Measurements from ENCODE around the gene HCAR1. TPM values are rescaled to one million over a fixed set of nuclear protein-coding genes. Genes with fewer than 3 reads are reported as not detected.
A peak's percentile ranks its signal among the peaks of the same experiment; 100 is the strongest.

HCAR1 gene
- total and polyA plus RNA-seq, 2 of the 4 experiments (the other 2 are of a cell fraction): 0.03 TPM; not detected in 1

DNA sequence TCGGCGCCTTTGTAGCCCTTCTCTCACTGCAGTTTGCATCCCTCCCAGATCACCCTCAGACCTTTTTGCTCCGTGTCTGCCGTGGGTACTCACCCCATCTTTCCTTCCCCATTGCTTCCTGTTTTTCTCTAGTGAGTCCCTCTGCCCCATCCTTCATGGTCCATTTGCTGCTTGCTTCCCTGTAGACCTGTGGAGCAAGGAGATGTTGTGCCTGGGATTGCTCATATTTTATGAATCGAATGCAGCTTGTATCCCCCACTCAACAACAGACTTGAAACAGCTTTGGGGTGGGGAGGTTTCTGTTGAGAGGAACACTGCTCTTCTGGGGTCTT lies 22.6 kb upstream of the HCAR1 start:
- no peak overlapping the region for H2BK20ac ChIP-seq (ENCODE audit: low read depth, low read length)
- H3K36me3 ChIP-seq (ENCODE audit: control insufficient read depth, insufficient read depth, low read length): peaks cover 13% of the 10 kb centered on the region
- ATAC-seq (ENCODE audit: low read depth): no peak
- no TSS peak for BruUV-seq (replicated peaks)
- H4K8ac ChIP-seq (ENCODE audit: low read depth in 2 of 2, low read length in 2 of 2): peak overlapping the region; percentile 57 to 93
- ChIA-PET POLR2A (ENCODE audit: unreplicated experiment) (no interaction called here), CTCF (interaction anchor here (0.5 to 1.5 kb wide), 5 partner anchors 15 to 115 kb away, joined by 3 to 12 read pairs (median 3); no protein-coding TSS in a partner anchor)
- H3K79me1 ChIP-seq (ENCODE audit: low read depth in 1 of 2, low read length in 2 of 2): peaks cover 22 to 36% of the 10 kb centered on the region in 2 experiments
- peaks cover 4% of the 10 kb centered on the region for H4K20me1 ChIP-seq (ENCODE audit: insufficient read depth, low read length)
- peak overlapping the region; percentile 95 for H2AFZ ChIP-seq (replicated peaks; ENCODE audit: low read length, poor library complexity)
- dilution Hi-C loops (cut with HindIII; ENCODE audit: low sequenced_read_pairs, unreplicated experiment): no loop called here
- H3K9me1 ChIP-seq (ENCODE audit: insufficient read depth, low read length): peaks cover 6% of the 10 kb centered on the region; the same call in 1 of the 2 replicates
- H3K4me3 ChIP-seq (ENCODE audit: insufficient read depth, low read depth, low read length): peak overlapping the region; percentile 62
- H2BK120ac ChIP-seq (ENCODE audit: low read depth, low read length): peak overlapping the region; percentile 25; the same call in 1 of the 2 replicates
- H2BK15ac ChIP-seq (ENCODE audit: low read depth, low read length): no peak overlapping the region
- 0% methylated on average over 2 of the region's 5 CpGs; no CpG with 5 or more reads in 1 of the 2 experiments for WGBS, 2 experiments (ENCODE audit: extremely low coverage in 2 of 2, insufficient read length in 1 of 2)
- no peaks in the 10 kb centered on the region for H3K27me3 ChIP-seq (ENCODE audit: control insufficient read depth, insufficient read depth, low read length)
- peak overlapping the region; percentile 79 for H3K56ac ChIP-seq (ENCODE audit: extremely low read depth, insufficient read depth, low read length)
- peak overlapping the region; percentile 97 for H2AK5ac ChIP-seq (ENCODE audit: low read depth, low read length)
- H3K14ac ChIP-seq (replicated peaks; ENCODE audit: low read depth, low read length): peak overlapping the region; percentile 88
- intact Hi-C loops (cut with micrococcal nuclease): loop anchor here (2.0 to 10.0 kb wide), 2 partner anchors 226 to 358 kb away; partner anchors contain the start of genes KNTC1 and RSRC2
- TF ChIP-seq POLR2A (IDR thresholded peaks at IDR 0.05; ENCODE audit: low read depth, low read length) (no peak), RAD21 (IDR thresholded peaks at IDR 0.05; ENCODE audit: low read length) (no peak)
- DNase-seq: no peak
- H2BK5ac ChIP-seq (ENCODE audit: low read depth, low read length, poor library complexity, severe bottlenecking): peak overlapping the region; percentile 75
- 0 out of 2 replicates have a peak overlapping the region, but pooled peaks have one; percentile 9 for H3K18ac ChIP-seq (ENCODE audit: low read depth, low read length)
- peak overlapping the region; percentile 26 for H4K5ac ChIP-seq (ENCODE audit: low read depth, low read length)
- peak overlapping the region; percentile 95 for H3K4me2 ChIP-seq (ENCODE audit: low read depth, low read length)
- H3K23ac ChIP-seq (ENCODE audit: low read depth, low read length): peak overlapping the region; percentile 95
- H3K4me1 ChIP-seq (ENCODE audit: control insufficient read depth, insufficient read depth, low read length): peaks cover 6% of the 10 kb centered on the region
- peak overlapping the region; percentile 64 for H4K91ac ChIP-seq (ENCODE audit: insufficient read depth, low read depth, low read length)
- H3K9ac ChIP-seq (ENCODE audit: low read depth, low read length): peak overlapping the region; percentile 99
- peak overlapping the region; percentile 91 for H3K4ac ChIP-seq (ENCODE audit: low read depth, low read length)
- H3K9me3 ChIP-seq (ENCODE audit: control insufficient read depth, insufficient read depth, low read length): no peaks in the 10 kb centered on the region
- peak overlapping the region; percentile 96 for H2AK9ac ChIP-seq (replicated peaks; ENCODE audit: low read depth, low read length, poor library complexity)
- in situ Hi-C loops (cut with MboI; ENCODE audit: low sequenced_read_pairs): loop anchor here (5.0 kb wide), 1 partner anchor 116 kb away; no protein-coding TSS in a partner anchor
- H3K27ac ChIP-seq (ENCODE audit: insufficient read depth, low read length): peak overlapping the region; percentile 83

Data from IMR-90 (cell line).